Loucy (cell line): ENCODE results near the gene UNC5B.

Experiments
- EZH2phosphoT487 ChIP-seq: fragments of 200-600 bp; IDR thresholded peaks from 2 replicates; pipeline ENCODE4 v1.6.1; 2018; ENCODE audit warnings: antibody characterized with exemption, mild to moderate bottlenecking, moderate library complexity, borderline replicate concordance
- TF ChIP-seq, protein P1 (sequence below): fragments of 200-600 bp; sonication (generic); conservative IDR thresholded peaks from 2 replicates; pipeline ENCODE4 v1.5.1; 2014; ENCODE audit warnings: mild to moderate bottlenecking, antibody characterized with exemption, low read length

DNA sequence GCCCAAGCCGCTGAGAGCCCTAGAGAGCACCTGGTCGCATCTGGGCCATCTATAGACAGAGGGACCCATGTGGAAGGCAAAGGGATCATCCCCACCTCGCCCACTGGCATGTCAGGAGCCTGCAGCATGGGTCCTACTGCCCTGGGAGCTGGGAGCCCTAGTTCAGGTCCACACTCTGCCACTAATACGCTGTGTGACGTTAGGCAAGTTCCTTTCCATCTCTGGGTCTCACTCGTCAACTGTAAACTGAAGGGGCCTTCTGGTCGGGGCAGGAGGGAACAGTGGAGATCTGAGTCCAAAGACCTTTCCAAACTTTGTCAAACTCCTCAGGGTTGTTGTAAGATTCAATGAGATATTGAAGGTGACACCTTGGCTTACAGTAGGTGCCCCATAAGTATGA lies 23.4 kb downstream of the UNC5B start:
- TF ChIP-seq, protein P1, sequence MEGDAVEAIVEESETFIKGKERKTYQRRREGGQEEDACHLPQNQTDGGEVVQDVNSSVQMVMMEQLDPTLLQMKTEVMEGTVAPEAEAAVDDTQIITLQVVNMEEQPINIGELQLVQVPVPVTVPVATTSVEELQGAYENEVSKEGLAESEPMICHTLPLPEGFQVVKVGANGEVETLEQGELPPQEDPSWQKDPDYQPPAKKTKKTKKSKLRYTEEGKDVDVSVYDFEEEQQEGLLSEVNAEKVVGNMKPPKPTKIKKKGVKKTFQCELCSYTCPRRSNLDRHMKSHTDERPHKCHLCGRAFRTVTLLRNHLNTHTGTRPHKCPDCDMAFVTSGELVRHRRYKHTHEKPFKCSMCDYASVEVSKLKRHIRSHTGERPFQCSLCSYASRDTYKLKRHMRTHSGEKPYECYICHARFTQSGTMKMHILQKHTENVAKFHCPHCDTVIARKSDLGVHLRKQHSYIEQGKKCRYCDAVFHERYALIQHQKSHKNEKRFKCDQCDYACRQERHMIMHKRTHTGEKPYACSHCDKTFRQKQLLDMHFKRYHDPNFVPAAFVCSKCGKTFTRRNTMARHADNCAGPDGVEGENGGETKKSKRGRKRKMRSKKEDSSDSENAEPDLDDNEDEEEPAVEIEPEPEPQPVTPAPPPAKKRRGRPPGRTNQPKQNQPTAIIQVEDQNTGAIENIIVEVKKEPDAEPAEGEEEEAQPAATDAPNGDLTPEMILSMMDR: no peak
- no peak for TF ChIP-seq EZH2phosphoT487
